PC-3 (cell line): ENCODE results near the gene PPARD. TPM values are rescaled to one million over a fixed set of nuclear protein-coding genes. Genes with fewer than 3 reads are reported as not detected.
A peak's percentile ranks its signal among the peaks of the same experiment; 100 is the strongest.

Experiments
- ATAC-seq: fragments of 200-7000 bp; cut with Tn5 transposase; 2 replicates; pipeline ENCODE4 v1.9.1; 2020; ENCODE audit warnings: mild to moderate bottlenecking, moderate library complexity
- BruUV-seq: library from RNA; stranded (reverse); fragments of 400-500 nt; replicated peaks from 2 replicates; lab custom pipeline; 2021; lab: Mats Ljungman, UMichigan
- CTCF ChIA-PET: fragments of 300-600 bp; sonication (Branson Sonifier 250); formaldehyde crosslinking; loops from one replicate; lab custom pipeline; 2022; ENCODE audit warnings: antibody characterized with exemption; lab: Charles Lee
- POLR2A ChIA-PET: fragments of 300-600 bp; sonication (Branson Sonifier 250); formaldehyde crosslinking; loops from one replicate; lab custom pipeline; 2022; ENCODE audit warnings: antibody characterized with exemption; ENCODE audit not compliant: unreplicated experiment; lab: Charles Lee
- DNase-seq: peaks from one replicate; pipeline ENCODE4 v3.0.0-alpha.2; 2015
- H2AFZ ChIP-seq: fragments of 300-600 bp; sonication (generic); 2 replicates; pipeline ENCODE4 v1.6.0; 2016; ENCODE audit warnings: antibody characterized with exemption, low read length
- H3F3A ChIP-seq: fragments of 300-600 bp; sonication (generic); one replicate; pipeline ENCODE4 v1.6.0; 2017; ENCODE audit warnings: antibody characterized with exemption, low read length, control low read depth, mild to moderate bottlenecking; ENCODE audit not compliant: unreplicated experiment
- H3K27ac ChIP-seq: fragments of 300-600 bp; sonication (generic); 2 replicates; pipeline ENCODE4 v1.5.1; 2016; ENCODE audit warnings: mild to moderate bottlenecking, low read length
- H3K27me3 ChIP-seq: fragments of 300-600 bp; sonication (generic); 2 replicates; pipeline ENCODE4 v1.6.1; 2016; ENCODE audit warnings: low read length, mixed read lengths
- H3K36me3 ChIP-seq: fragments of 300-600 bp; sonication (generic); 2 replicates; pipeline ENCODE4 v1.6.1; 2016; ENCODE audit warnings: low read depth, mixed run types, low read length, mixed read lengths
- H3K4me1 ChIP-seq: fragments of 300-600 bp; sonication (generic); 2 replicates; pipeline ENCODE4 v1.5.1; 2016; ENCODE audit warnings: low read length; ENCODE audit not compliant: insufficient read depth
- H3K4me2 ChIP-seq: fragments of 300-600 bp; sonication (generic); 2 replicates; pipeline ENCODE4 v1.6.0; 2016; ENCODE audit warnings: low read length
- H3K4me3 ChIP-seq: fragments of 300-600 bp; sonication (generic); 2 replicates; pipeline ENCODE4 v1.5.1; 2016; ENCODE audit warnings: mild to moderate bottlenecking, low read length, mixed read lengths
- H3K79me2 ChIP-seq: fragments of 300-600 bp; sonication (generic); 2 replicates; pipeline ENCODE4 v1.6.1; 2017; ENCODE audit warnings: low read length, mixed read lengths
- H3K9ac ChIP-seq: fragments of 300-600 bp; sonication (generic); 2 replicates; pipeline ENCODE4 v1.6.0; 2016; ENCODE audit warnings: mild to moderate bottlenecking, low read length
- H3K9me2 ChIP-seq: fragments of 300-600 bp; sonication (generic); replicated peaks from 2 replicates; pipeline ENCODE4 v1.6.1; 2016; ENCODE audit warnings: mixed run types, low read length, mixed read lengths
- H3K9me3 ChIP-seq: fragments of 300-600 bp; sonication (generic); 2 replicates; pipeline ENCODE4 v1.6.1; 2016; ENCODE audit warnings: low read length, mixed read lengths
- H4K20me1 ChIP-seq: fragments of 300-600 bp; sonication (generic); 2 replicates; pipeline ENCODE4 v1.6.1; 2016; ENCODE audit warnings: low read length, mixed read lengths
- CTCF ChIP-seq: fragments of 300-600 bp; sonication (generic); conservative IDR thresholded peaks from 2 replicates; pipeline ENCODE4 v1.5.1; 2017; ENCODE audit warnings: antibody characterized with exemption, low read depth, mild to moderate bottlenecking, low read length
- EZH2 ChIP-seq: fragments of 300-600 bp; sonication (generic); IDR thresholded peaks from one replicate; pipeline ENCODE4 v1.6.1; 2017; ENCODE audit warnings: antibody characterized with exemption, mild to moderate bottlenecking, low read length; ENCODE audit not compliant: unreplicated experiment
- EZH2phosphoT487 ChIP-seq: fragments of 300-600 bp; sonication (generic); IDR thresholded peaks from 2 replicates; pipeline ENCODE4 v1.6.1; 2018; ENCODE audit warnings: mild to moderate bottlenecking, antibody characterized with exemption, low read length, borderline replicate concordance
- intact Hi-C: fragments of 100-400 bp; cut with micrococcal nuclease; formaldehyde crosslinking; loops from 2 replicates; pipeline ENCODE4 v1.9.0; 2023
- total RNA-seq: library from RNA; depleted of rRNA; stranded (reverse); fragments of >200 nt; gene quantifications from 2 replicates; pipeline ENCODE4 v1.2.3, GENCODE V29; 2014

Gene PPARD
- total RNA-seq, 1 experiment from 2014 or later: 24.5 TPM

DNA sequence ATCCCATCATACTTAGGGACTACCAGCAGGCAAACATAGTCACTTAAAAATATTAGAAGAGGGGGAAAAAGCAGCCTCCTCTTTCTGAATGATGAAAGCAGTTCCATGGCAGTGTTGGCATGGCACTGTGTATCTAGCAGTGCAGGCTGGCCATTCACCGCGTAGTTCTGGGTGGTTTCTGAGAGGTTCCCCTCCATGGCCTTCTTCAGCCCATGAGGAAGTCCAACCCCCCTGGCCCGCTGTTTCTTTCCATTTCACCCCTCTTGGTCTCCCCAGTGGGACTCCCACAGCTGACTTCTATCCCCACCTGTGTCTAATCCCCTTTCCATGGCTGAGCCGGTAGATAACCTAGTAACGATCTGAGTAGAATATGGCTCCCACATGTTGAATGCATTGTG is 17.0 kb downstream of the PPARD start:
- DNase-seq: no peak
- H2AFZ ChIP-seq: no peak overlapping the region
- H3K9me2 ChIP-seq: no peaks in the 10 kb centered on the region
- H3K4me3 ChIP-seq: no peak overlapping the region
- no peak for TF ChIP-seq EZH2phosphoT487
- no peak for TF ChIP-seq CTCF
- no peak for TF ChIP-seq EZH2
- peak overlapping the region; percentile 44 for H3K27ac ChIP-seq
- peaks cover 11% of the 10 kb centered on the region; the same call in 1 of the 2 replicates for H3K4me1 ChIP-seq
- ATAC-seq: no peak
- H4K20me1 ChIP-seq: no peaks in the 10 kb centered on the region
- H3F3A ChIP-seq: no peaks in the 10 kb centered on the region
- peaks cover 31% of the 10 kb centered on the region for H3K36me3 ChIP-seq
- no peaks in the 10 kb centered on the region for H3K27me3 ChIP-seq
- CTCF ChIA-PET: no interaction called here
- no TSS peak for BruUV-seq
- intact Hi-C loops: no loop called here
- H3K79me2 ChIP-seq: peaks cover 64% of the 10 kb centered on the region
- no peak overlapping the region for H3K4me2 ChIP-seq
- H3K9ac ChIP-seq: no peak overlapping the region
- no peaks in the 10 kb centered on the region for H3K9me3 ChIP-seq
- POLR2A ChIA-PET: no interaction called here

- no TSS peak for BruUV-seq
- no peaks in the 10 kb centered on the region for H3K9me2 ChIP-seq
- no peaks in the 10 kb centered on the region for H3K9me3 ChIP-seq
- no peaks in the 10 kb centered on the region for H3K27me3 ChIP-seq
- no peak overlapping the region for H3K4me2 ChIP-seq
- DNase-seq (peak; percentile 39), ATAC-seq (peak; percentile 22; the same call in 1 of the 2 replicates)
- TF ChIP-seq EZH2 (no peak), EZH2phosphoT487 (no peak), CTCF (no peak)
- peak overlapping the region; percentile 44 for H3K27ac ChIP-seq
- H4K20me1 ChIP-seq: no peaks in the 10 kb centered on the region
- CTCF ChIA-PET: no interaction called here
- peaks cover 60% of the 10 kb centered on the region for H3K79me2 ChIP-seq
- H3F3A ChIP-seq: no peaks in the 10 kb centered on the region
- H3K4me1 ChIP-seq: peaks cover 11% of the 10 kb centered on the region; the same call in 1 of the 2 replicates
- H3K36me3 ChIP-seq: peaks cover 26% of the 10 kb centered on the region
- no peak overlapping the region for H2AFZ ChIP-seq
- intact Hi-C loops: no loop called here
- no peak overlapping the region for H3K9ac ChIP-seq
- POLR2A ChIA-PET: no interaction called here
- no peak overlapping the region for H3K4me3 ChIP-seq
Measured at GRCh38 chr6:35359744-35360348, 17.5 kb downstream of the PPARD start.
